Lower leg skin (tissue), 3 donors: ENCODE measurements around the gene MYH10.

ENCODE experiments used
- CTCF ChIP-seq, 3 donors: fragments of 450-650 bp; IDR thresholded peaks; one replicate each; pipeline ENCODE4 v1.5.1; 2016; ENCODE audit warnings: antibody characterized with exemption in 3 of 3, mild to moderate bottlenecking in 3 of 3, moderate library complexity in 2 of 3
- POLR2A ChIP-seq, 2 donors: fragments of 450-650 bp; IDR thresholded peaks; one replicate each; pipeline ENCODE4 v1.6.1; 2016 to 2017; ENCODE audit warnings: antibody characterized with exemption in 2 of 2, mild to moderate bottlenecking in 1 of 2, moderate library complexity in 1 of 2

GRCh38 chr17:8518850-8519249 lies 111.7 kb downstream of the MYH10 start:
- TF ChIP-seq POLR2A (IDR thresholded peaks at IDR 0.05) (no peak), CTCF (IDR thresholded peaks at IDR 0.05) (no peak)
